Measurements from ENCODE around the gene PCDHA6. TPM values are rescaled to one million over a fixed set of nuclear protein-coding genes. Genes with fewer than 3 reads are reported as not detected.
"Not testable (repeated sequence)": the region's sequence is repeated elsewhere in the genome, so short reads cannot be mapped to it uniquely, and the experiment has no call there.

The PCDHA6 gene, protein sequence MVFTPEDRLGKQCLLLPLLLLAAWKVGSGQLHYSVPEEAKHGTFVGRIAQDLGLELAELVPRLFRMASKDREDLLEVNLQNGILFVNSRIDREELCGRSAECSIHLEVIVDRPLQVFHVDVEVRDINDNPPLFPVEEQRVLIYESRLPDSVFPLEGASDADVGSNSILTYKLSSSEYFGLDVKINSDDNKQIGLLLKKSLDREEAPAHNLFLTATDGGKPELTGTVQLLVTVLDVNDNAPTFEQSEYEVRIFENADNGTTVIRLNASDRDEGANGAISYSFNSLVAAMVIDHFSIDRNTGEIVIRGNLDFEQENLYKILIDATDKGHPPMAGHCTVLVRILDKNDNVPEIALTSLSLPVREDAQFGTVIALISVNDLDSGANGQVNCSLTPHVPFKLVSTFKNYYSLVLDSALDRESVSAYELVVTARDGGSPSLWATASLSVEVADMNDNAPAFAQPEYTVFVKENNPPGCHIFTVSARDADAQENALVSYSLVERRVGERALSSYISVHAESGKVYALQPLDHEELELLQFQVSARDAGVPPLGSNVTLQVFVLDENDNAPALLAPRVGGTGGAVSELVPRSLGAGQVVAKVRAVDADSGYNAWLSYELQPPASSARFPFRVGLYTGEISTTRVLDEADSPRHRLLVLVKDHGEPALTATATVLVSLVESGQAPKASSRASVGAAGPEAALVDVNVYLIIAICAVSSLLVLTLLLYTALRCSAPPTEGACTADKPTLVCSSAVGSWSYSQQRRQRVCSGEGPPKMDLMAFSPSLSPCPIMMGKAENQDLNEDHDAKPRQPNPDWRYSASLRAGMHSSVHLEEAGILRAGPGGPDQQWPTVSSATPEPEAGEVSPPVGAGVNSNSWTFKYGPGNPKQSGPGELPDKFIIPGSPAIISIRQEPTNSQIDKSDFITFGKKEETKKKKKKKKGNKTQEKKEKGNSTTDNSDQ
- 17.1 TPM for total RNA-seq

DNA sequence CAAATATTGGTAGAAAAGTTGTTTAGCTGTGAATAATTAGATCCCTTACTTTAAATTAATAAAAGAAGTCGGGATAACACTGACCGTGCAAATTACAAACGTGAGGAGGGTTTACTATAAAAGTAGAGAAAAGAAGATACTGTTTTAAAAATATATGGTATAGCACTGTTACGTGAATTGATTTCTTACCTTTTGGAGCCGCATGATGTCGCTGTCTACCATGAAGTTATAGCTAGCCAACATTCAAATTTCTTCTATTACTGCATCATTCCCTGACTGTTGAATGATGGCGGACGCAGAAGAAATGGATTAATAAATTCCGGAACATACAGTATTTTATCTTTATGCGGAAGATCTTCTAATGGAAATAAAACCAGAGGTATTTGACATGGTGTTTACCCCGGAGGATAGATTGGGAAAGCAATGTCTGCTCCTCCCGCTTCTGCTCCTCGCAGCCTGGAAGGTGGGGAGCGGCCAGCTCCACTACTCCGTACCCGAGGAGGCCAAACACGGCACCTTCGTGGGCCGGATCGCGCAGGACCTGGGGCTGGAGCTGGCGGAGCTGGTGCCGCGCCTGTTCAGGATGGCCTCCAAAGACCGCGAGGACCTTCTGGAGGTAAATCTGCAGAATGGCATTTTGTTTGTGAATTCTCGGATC lies at the start of gene PCDHA6:
TSS of gene PCDHA6 (plus strand) at position 257 of the 658 bp plus-strand sequence. CDS start at position 389, 132 bp downstream.
- FAIRE-seq (no peak), DNase-seq (ENCODE audit: low spot score in 2 of 2) (no peak)

DNA sequence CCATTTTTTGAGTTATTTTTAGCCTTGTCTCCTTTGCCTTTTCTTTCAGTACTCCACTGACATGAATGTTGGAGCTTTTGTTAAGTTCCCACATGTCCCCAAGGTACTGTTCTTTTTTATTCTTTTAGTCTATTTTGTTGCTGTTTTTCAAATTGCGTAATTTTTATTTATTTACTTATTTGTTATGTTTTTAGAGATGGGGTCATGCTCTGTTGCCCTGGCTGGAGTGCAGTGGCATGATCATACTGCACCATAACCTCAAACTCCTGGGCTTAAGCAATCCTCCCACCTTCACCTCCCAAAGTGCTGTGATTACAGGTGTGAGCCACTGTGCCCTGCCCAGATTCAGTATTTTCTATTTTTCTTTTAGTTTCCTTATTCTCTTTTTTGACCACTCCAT lies 47.2 kb upstream of the PCDHA6 start:
- DNase-seq (ENCODE audit: low spot score in 2 of 2) (no peak), FAIRE-seq (no peak)

DNA sequence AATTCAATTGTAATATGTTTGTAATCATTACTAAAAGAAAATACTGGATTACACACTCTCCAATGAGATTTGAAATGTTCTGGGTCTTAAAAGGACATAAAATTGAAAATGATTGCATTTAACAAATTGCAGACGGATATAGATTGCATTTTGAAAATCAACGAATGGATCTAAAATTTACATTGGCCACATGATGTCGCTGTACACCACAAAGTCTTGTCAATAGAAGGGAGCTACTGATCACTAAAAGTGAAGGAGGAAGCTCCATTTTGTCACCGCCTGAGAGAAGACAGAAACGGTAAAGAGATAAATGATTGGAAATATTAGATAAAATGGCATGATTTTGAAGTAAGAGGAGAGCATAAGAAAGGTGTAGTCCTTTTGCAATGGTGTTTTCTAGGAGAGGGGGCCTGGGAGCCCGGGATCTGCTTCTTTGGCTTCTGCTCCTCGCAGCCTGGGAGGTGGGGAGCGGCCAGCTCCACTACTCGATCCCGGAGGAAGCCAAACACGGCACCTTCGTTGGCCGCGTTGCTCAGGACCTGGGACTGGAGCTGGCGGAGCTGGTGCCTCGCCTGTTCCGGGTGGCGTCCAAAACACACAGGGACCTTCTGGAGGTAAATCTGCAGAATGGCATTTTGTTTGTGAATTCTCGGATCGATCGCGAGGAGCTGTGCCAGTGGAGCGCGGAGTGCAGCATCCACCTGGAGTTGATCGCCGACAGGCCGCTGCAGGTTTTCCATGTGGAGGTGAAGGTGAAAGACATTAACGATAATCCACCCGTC lies 41.7 kb upstream of the PCDHA6 start, which contains the start of gene PCDHA1:
TSS of gene PCDHA1 (plus strand) at position 236 of the 782 bp plus-strand sequence.
- FAIRE-seq (no peak), DNase-seq (ENCODE audit: low spot score in 2 of 2) (peak in 1 of 2 donors; percentile 24)

DNA sequence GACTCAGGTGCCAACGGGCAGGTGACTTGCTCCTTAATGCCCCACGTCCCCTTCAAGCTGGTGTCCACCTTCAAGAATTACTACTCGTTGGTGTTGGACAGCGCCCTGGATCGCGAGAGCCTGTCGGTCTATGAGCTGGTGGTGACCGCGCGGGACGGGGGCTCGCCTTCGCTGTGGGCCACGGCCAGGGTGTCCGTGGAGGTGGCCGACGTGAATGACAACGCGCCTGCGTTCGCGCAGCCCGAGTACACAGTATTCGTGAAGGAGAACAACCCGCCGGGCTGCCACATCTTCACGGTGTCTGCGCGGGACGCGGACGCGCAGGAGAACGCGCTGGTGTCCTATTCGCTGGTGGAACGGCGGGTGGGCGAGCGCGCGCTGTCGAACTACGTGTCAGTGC lies 40.3 kb upstream of the PCDHA6 start:
- DNase-seq (ENCODE audit: low spot score in 2 of 2); FAIRE-seq: not testable (repeated sequence)

DNA sequence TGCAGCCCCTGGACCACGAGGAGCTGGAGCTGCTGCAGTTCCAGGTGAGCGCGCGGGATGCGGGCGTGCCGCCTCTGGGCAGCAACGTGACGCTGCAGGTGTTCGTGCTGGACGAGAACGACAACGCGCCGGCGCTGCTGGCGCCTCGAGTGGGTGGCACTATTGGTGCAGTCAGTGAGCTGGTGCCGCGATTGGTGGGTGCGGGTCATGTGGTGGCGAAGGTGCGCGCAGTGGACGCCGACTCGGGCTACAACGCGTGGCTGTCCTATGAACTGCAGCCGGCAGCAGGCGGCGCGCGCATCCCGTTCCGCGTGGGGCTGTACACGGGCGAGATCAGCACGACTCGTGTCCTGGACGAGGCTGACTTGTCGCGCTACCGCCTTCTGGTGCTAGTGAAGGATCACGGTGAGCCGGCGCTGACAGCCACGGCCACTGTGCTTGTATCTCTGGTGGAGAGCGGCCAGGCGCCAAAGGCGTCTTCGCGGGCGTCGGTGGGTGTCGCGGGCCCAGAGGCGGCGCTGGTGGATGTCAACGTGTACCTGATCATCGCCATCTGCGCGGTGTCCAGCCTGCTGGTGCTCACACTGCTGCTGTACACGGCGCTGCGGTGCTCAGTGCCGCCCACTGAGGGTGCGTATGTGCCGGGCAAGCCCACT lies 39.8 kb upstream of the PCDHA6 start:
- not testable (repeated sequence) for FAIRE-seq; DNase-seq (ENCODE audit: low spot score in 2 of 2)

DNA sequence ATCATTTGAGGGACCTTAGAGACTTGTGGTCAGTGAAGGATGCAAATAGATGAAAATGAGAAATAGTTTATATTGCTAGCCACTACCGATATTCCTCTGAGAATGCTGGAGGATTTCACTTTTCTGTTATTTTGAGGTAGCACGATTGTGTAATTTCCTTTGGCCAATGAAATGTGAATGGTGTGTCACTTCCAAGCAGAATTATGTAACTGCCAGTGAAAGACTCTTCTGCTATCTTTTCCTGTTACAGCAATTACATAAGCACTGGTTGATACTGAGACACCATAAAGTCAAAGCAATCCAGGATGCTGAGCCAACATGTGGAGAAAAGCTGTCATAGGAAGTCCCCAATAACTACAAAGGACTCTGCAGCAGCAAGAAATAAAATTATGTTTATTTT lies 36.7 kb upstream of the PCDHA6 start:
- FAIRE-seq = no peak
- DNase-seq (ENCODE audit: low spot score in 2 of 2) = no peak

DNA sequence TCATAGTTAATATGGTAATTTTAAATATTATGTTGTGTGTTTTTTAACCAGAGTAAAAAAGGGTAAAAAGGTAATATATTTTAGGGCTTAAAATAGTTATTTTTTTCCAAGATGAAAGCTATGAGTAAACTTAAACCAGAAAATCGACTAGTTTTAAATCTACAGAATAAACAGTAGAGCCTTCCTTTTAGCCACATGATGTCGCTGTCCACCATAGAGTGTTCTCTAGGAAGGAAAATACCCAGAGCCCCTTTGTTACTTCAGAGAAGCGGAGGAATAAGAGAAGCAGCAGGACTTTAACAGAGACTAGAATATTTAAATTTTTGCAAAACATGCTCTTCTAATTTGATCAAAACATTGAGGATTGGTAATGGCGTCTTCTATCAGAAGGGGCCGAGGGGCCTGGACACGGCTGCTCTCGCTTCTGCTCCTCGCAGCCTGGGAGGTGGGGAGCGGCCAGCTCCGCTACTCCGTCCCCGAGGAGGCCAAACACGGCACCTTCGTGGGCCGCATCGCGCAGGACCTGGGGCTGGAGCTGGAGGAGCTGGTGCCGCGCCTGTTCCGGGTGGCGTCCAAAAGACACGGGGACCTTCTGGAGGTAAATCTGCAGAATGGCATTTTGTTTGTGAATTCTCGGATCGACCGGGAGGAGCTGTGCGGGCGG lies 33.0 kb upstream of the PCDHA6 start, which contains the start of gene PCDHA2:
TSS of gene PCDHA2 (plus strand) at position 258 of the 664 bp plus-strand sequence.
- peak in 1 of 2 donors; percentile 53 for DNase-seq (ENCODE audit: low spot score in 2 of 2)
- peak; percentile 28 for FAIRE-seq

DNA sequence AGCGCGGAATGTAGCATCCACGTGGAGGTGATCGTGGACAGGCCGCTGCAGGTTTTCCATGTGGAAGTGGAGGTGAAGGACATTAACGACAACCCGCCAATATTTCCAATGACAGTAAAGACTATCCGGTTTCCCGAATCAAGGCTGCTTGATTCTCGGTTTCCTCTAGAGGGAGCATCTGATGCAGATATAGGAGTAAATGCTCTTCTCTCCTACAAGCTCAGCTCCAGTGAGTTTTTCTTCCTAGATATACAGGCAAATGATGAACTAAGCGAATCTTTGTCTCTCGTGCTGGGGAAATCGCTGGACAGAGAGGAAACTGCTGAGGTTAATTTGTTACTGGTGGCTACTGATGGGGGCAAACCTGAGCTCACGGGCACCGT lies 32.5 kb upstream of the PCDHA6 start:
- DNase-seq (ENCODE audit: low spot score in 2 of 2) = peak in 1 of 2 donors; percentile 47

DNA sequence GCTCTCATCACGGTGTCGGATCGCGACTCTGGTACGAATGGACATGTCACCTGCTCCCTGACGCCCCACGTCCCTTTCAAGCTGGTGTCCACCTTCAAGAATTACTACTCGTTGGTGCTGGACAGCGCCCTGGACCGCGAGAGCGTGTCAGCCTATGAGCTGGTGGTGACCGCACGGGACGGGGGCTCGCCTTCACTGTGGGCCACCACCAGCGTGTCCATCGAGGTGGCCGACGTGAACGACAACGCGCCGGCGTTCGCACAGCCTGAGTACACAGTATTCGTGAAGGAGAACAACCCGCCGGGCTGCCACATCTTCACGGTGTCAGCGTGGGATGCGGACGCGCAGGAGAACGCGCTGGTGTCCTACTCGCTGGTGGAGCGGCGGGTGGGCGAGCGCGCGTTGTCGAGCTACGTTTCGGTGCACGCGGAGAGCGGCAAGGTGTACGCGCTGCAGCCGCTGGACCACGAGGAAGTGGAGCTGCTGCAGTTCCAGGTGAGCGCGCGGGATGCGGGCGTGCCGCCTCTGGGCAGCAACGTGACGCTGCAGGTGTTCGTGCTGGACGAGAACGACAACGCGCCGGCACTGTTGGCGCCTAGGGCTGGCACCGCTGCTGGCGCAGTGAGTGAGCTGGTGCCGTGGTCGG lies 31.6 kb upstream of the PCDHA6 start:
- not testable (repeated sequence) for FAIRE-seq; DNase-seq (ENCODE audit: low spot score in 2 of 2)

More for the DNA sequence above, 32.5 kb upstream of the PCDHA6 start:
- no peak for FAIRE-seq

DNA sequence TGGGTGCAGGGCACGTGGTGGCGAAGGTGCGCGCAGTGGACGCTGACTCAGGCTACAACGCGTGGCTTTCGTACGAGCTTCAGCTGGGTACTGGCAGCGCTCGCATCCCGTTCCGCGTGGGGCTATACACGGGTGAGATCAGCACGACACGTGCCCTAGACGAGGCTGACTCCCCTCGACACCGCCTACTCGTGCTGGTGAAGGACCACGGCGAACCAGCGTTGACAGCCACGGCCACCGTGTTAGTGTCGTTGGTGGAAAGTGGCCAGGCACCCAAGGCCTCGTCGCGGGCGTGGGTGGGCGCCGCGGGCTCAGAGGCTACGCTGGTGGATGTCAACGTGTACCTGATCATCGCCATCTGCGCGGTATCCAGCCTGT lies 31.1 kb upstream of the PCDHA6 start:
- DNase-seq (ENCODE audit: low spot score in 2 of 2) = no peak
- FAIRE-seq = no peak

DNA sequence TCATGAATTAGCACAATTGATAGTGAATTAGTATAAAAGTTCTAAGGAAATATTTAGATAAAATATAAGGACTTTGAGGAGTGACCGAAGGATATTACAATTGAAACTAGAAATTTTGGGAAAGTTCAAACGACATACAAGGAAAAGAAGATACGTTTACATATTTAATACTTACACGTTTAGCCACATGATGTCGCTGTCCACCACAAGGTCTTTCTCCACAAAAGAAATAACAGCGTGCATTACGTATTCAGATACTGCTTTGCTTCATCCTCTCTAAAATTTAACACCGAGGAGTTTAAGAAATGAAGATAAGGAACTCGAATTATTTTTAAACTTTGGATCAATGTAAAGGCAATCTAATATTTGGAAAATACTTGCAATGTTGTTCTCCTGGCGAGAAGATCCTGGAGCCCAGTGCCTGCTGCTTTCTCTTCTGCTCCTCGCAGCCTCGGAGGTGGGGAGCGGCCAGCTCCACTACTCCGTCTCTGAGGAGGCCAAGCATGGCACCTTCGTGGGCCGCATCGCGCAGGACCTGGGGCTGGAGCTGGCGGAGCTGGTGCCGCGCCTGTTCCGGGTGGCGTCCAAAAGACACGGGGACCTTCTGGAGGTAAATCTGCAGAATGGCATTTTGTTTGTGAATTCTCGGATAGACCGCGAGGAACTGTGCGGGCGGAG lies 26.8 kb upstream of the PCDHA6 start, which contains the start of gene PCDHA3:
TSS of gene PCDHA3 (plus strand) at position 242 of the 678 bp plus-strand sequence.
- FAIRE-seq = no peak
- peak in 1 of 2 donors; percentile 54 for DNase-seq (ENCODE audit: low spot score in 2 of 2)

DNA sequence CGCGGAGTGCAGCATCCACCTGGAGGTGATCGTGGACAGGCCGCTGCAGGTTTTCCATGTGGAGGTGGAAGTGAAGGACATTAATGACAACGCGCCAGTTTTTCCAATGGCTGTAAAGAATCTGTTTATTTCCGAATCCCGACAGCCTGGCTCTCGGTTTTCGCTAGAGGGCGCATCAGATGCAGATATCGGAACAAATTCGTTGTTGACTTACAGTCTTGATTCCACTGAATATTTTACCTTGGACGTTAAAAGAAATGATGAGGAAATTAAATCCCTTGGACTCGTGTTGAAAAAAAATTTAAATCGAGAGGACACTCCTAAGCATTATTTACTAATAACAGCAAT lies 26.3 kb upstream of the PCDHA6 start:
- DNase-seq (ENCODE audit: low spot score in 2 of 2) (peak in 1 of 2 donors; percentile 59), FAIRE-seq (no peak)

DNA sequence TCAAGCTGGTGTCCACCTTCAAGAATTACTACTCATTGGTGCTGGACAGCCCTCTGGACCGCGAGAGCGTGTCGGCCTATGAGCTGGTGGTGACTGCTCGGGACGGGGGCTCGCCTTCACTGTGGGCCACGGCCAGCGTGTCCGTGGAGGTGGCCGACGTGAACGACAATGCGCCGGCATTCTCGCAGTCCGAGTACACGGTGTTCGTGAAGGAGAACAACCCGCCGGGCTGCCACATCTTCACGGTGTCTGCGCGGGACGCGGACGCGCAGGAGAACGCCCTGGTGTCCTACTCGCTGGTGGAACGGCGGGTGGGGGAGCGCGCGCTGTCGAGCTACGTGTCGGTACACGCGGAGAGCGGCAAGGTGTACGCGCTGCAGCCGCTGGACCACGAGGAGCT lies 25.4 kb upstream of the PCDHA6 start:
- FAIRE-seq; DNase-seq (ENCODE audit: low spot score in 2 of 2): not testable (repeated sequence)

DNA sequence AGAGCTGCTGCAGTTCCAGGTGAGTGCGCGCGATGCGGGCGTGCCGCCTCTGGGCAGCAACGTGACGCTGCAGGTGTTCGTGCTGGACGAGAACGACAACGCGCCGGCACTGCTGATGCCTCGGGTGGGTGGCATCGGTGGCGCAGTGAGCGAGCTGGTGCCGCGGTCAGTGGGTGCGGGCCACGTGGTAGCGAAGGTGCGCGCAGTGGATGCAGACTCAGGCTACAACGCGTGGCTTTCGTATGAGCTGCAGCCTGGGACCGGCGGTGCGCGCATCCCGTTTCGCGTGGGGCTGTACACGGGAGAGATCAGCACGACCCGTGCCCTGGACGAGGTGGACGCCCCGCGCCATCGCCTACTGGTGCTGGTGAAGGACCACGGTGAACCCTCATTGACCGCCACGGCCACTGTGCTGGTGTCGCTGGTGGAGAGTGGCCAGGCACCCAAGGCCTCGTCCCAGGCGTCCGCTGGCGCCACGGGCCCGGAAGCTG lies 24.9 kb upstream of the PCDHA6 start:
- no peak for FAIRE-seq
- no peak for DNase-seq (ENCODE audit: low spot score in 2 of 2)

DNA sequence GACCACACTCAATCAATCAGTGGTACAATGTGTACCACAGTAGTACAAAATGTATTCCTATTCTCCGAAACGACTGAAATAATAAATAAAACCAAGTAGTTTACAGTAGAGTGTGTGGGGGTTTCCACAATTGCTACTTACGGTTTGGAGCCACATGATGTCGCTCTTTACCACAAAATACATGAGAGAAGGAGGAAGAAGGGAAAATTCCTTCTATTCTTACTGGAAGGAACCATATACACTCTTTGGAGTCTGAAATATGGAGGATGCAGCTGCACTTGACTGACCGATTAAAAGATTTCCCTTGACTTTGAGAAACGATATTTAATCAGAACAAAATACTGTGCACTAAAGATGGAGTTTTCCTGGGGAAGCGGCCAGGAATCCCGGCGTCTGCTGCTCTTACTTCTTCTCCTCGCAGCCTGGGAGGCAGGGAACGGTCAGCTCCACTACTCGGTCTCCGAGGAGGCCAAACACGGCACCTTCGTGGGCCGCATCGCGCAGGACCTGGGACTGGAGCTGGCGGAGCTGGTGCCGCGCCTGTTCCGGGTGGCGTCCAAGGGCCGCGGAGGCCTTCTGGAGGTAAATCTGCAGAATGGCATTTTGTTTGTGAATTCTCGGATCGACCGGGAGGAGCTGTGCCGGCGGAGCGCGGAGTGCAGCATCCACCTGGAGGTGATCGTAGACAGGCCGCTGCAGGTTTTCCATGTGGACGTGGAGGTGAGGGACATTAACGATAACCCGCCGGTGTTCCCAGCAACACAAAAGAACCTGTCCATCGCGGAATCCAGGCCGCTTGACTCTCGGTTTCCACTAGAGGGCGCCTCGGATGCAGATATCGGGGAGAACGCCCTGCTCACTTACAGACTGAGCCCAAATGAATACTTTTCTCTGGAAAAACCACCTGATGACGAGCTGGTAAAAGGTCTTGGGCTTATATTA lies 20.7 kb upstream of the PCDHA6 start, which contains the start of gene PCDHA4:
TSS of gene PCDHA4 (plus strand) at position 235 of the 942 bp plus-strand sequence.
- DNase-seq (ENCODE audit: low spot score in 2 of 2) = no peak

More for the DNA sequence above, 20.7 kb upstream of the PCDHA6 start, which contains the start of gene PCDHA4:
- no peak for FAIRE-seq
